T follicular helper cell (primary cell): ENCODE measurements around the gene C21orf58.

Source experiments
- DNase-seq: peaks from one replicate; pipeline ENCODE4 v3.0.0-alpha.2; 2020; ENCODE audit warnings: low read depth

C21orf58 gene

DNA sequence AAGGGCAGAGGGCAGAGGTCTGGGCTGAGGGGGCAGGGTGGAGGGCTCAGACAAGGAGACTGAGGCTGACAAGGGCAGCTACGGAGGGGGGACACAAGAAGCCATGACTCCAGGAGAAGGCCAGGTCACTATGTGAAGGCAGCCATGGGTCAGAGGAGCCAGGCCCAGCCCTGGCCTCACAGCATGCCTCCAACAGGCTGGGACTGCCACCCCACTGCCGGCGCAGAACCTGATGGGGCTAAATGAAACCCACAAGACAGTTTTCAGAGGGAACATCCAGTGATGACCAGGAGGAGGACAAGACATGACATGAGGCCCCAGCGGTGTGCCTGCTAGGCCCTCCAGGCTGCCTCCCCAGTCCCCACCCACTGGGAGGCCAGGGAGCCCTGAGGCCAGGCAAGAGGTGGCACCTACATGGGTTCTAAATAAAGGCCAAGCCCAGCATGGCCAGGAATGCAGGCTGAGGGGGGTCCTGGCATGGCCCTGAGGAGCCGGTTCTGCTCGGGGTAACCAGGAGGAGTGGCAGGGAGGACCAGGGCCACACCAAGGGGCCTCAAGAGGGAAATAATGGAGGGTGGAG, 67.8 kb downstream of the C21orf58 start:
- no peak for DNase-seq

DNA sequence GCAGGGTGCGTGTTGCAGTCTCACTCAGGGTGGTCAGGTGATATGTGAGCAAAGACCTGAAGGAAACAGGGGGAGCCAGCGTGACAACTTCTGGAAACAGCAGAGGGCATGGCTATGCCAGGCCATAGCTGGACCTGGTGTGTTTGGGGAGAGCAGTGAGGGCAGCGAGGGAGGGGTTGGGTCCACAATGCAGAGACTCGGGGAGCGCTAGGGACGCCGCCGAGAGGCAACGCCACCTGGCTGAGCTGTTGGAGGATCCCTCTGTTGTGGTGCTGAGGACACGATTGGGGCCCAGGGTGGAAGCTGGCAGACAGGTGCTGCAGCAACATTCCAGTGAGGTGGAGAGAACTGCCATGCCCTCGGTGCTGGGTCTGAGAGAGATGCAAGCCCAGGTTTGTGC, 68.5 kb downstream of the C21orf58 start:
- DNase-seq = no peak

DNA sequence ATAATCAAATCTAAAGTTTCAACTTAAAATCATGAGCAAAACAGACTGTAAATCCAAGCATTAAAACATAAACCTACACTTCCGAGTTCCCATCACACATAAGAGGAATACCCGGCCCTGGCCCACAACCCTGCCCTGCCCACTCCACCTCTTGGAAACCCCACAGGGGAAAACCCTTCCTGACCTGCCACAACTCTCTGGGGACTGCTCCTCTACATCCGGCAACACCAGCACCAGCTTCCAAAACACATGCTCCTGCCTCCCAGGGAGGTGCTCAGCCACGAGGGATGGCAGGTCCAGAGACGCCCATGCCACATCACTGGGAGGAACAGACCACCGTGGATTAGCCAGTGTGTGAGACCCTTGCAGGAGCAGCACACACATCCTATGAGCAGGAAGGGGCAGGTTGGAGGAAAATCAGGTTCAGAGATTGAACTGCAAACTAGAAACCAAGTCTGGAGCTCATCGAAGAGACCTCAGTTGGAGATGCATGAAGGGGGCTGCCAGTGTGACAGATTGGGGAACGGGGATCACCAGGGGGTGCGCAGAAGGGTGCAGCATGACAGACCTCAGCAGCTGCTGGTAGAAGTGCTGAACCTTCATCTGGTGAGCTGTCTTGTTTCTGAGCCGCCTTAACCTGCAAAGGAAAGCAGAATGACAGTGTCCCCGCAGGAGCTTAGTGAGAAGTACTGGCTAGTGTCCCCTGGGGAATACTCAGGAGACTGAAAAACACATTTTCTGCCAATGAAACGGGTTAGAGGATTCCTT, 69.3 kb downstream of the C21orf58 start:
- DNase-seq = no peak

DNA sequence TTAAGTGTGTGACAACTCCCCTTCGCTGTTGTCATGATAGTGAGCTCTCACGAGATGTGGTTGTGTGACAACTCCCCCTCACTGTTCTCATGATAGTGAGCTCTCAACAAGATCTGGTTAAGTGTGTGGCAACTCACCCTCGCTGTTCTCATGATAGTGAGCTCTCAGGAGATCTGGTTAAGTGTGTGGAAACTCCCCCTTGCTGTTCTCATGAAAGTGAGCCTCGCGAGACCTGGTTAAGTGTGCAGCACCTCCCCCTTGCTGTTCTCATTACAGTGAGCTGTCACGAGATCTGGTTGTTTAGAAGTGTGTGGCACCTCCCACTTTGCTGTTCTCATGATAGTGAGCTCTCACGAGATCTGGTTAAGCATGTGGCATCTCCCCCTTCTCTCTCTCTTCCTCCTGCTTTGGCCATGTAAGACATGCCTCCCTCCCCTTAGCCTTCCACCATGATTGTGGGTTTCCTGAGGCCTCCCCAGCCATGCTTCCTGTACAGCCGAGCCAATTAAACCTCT, 70.0 kb downstream of the C21orf58 start:
- peak; percentile 23 for DNase-seq

DNA sequence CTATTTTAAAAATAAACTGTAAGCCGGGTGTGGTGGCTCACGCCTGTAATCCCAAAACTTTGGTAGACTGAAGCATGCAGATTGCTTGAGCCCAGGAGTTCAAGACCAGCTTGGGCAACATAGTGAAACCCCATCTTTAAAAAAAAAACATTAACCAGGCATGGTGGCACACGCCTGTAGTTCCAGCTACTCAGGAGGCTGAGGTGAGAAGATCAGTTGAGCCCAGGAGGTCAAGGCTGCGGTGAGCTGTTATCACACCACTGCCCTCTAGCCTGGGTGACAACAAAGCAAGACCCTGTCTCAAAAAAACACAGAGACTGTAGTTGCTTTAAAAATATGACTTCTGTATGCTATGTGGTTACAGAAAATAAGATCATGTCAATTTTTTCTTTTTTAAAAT, 70.8 kb downstream of the C21orf58 start:
- no peak for DNase-seq
